ENCODE measurements around the gene YIF1B.

- TF ChIP-seq CTCF (IDR thresholded peaks at IDR 0.05; ENCODE audit: borderline replicate concordance, extremely low read depth, low read length, poor library complexity, severe bottlenecking) (no peak), EZH2 (IDR thresholded peaks at IDR 0.05; ENCODE audit: borderline replicate concordance, low read depth, low read length, severe bottlenecking) (no peak)
Observed at GRCh38 chr19:38294090-38294489, 21.7 kb downstream of the YIF1B start.

Data from DND-41 (cell line).